PC-9 (cell line): ENCODE measurements around the gene LRMDA.

ENCODE experiments used
- CTCF ChIP-seq: fragments of 200-600 bp; sonication (generic); conservative IDR thresholded peaks from 2 replicates; pipeline ENCODE4 v1.6.1; 2017; ENCODE audit warnings: mixed run types, antibody characterized with exemption, mild to moderate bottlenecking, moderate library complexity
- EZH2 ChIP-seq: fragments of 200-600 bp; sonication (generic); IDR thresholded peaks from 2 replicates; pipeline ENCODE4 v1.8.0; 2017; ENCODE audit warnings: antibody characterized with exemption, low read depth

GRCh38 chr10:75744261-75744660 is 312.8 kb downstream of the LRMDA start:
- no peak for TF ChIP-seq CTCF
- no peak for TF ChIP-seq EZH2
